Fibroblast of lung (primary cell): Measurements from ENCODE around the gene EDA. TPM values are rescaled to one million over a fixed set of nuclear protein-coding genes. Genes with fewer than 3 reads are reported as not detected.

Experiments
- DNase-seq, 2 donors: peaks; one replicate each; pipeline versions ENCODE4 v3.0.0 to v3.0.0-alpha.2; 2010; ENCODE audit warnings: low read depth in 2 of 2
- H2AFZ ChIP-seq: 2 replicates; pipeline ENCODE4 v1.5.1; 2012; ENCODE audit warnings: low read length, control low read depth, inconsistent platforms
- H3K27ac ChIP-seq: 2 replicates; pipeline ENCODE4 v1.5.1; 2011; ENCODE audit warnings: low read length, control low read depth; ENCODE audit not compliant: insufficient read depth
- H3K27me3 ChIP-seq: 2 replicates; pipeline ENCODE4 v1.5.1; 2011; ENCODE audit warnings: mild to moderate bottlenecking, low read length; ENCODE audit not compliant: control insufficient read depth, insufficient read depth
- H3K36me3 ChIP-seq: 2 replicates; pipeline ENCODE4 v1.5.1; 2011; ENCODE audit warnings: low read length; ENCODE audit not compliant: control insufficient read depth, insufficient read depth
- H3K4me1 ChIP-seq: 2 replicates; pipeline ENCODE4 v1.5.1; 2011; ENCODE audit warnings: low read length; ENCODE audit not compliant: control insufficient read depth, insufficient read depth; ENCODE audit errors: extremely low read depth
- H3K4me2 ChIP-seq: 2 replicates; pipeline ENCODE4 v1.5.1; 2011; ENCODE audit warnings: low read length, control low read depth; ENCODE audit not compliant: insufficient read depth; ENCODE audit errors: extremely low read depth
- H3K4me3 ChIP-seq, 4 experiments: fragments of 200-600 bp in 1 of 4; sonication (generic) in 1 of 4; replicated peaks in 1 of 4; 2 replicates each; pipeline ENCODE4 v1.5.1; 2011 to 2016; ENCODE audit warnings: low read length in 4 of 4, low read depth in 3 of 4, mild to moderate bottlenecking in 3 of 4, control low read depth in 2 of 4, inconsistent platforms in 1 of 4, mixed read lengths in 1 of 4; ENCODE audit not compliant: insufficient read depth in 1 of 4; ENCODE audit errors: control extremely low read depth in 1 of 4
- H3K79me2 ChIP-seq: 2 replicates; pipeline ENCODE4 v1.5.1; 2012; ENCODE audit warnings: mild to moderate bottlenecking, low read length, inconsistent platforms; ENCODE audit not compliant: control insufficient read depth, insufficient read depth
- H3K9ac ChIP-seq: 2 replicates; pipeline ENCODE4 v1.5.1; 2011; ENCODE audit warnings: mild to moderate bottlenecking, low read length, control low read depth; ENCODE audit not compliant: insufficient read depth
- H3K9me3 ChIP-seq: 2 replicates; pipeline ENCODE4 v1.5.1; 2012; ENCODE audit warnings: low read depth, low read length; ENCODE audit not compliant: control insufficient read depth, insufficient read depth
- H4K20me1 ChIP-seq: 2 replicates; pipeline ENCODE4 v1.5.1; 2011; ENCODE audit warnings: low read length; ENCODE audit not compliant: control insufficient read depth, insufficient read depth; ENCODE audit errors: extremely low read depth
- EZH2 ChIP-seq: IDR thresholded peaks from 2 replicates; pipeline ENCODE4 v1.5.1; 2012; ENCODE audit warnings: low read length, control low read depth, mild to moderate bottlenecking; ENCODE audit errors: missing control alignments
- polyA plus RNA-seq, 2 donors: library from polyadenylated mRNA; depleted of rRNA in 1 of 2; stranded (reverse) in 1 of 2; unstranded in 1 of 2; fragments of >200 nt; gene quantifications; 2 replicates each; pipeline ENCODE4 v1.2.1, GENCODE V29; 2011 to 2012; ENCODE audit warnings: missing spikeins in 1 of 2
- total RNA-seq: library from RNA; depleted of rRNA; stranded (reverse); fragments of >200 nt; gene quantifications from 2 replicates; pipeline ENCODE4 v1.2.1, GENCODE V29; 2014
- TF ChIP-seq, protein P1 (sequence below), 2 donors: IDR thresholded peaks in 1 of 2; conservative IDR thresholded peaks in 1 of 2; 1 replicate in 1 of 2; 2 replicates in 1 of 2; pipeline ENCODE4 v1.5.1; 2011 to 2012; ENCODE audit warnings: low read length in 2 of 2, control low read depth in 1 of 2, inconsistent platforms in 1 of 2, low read depth in 1 of 2, mild to moderate bottlenecking in 1 of 2

The EDA gene
- total and polyA plus RNA-seq, 2 donors (not counting 1 experiment from before 2014, with no cell fraction given), result 0.17 to 0.20 TPM

- Histone ChIP-seq H3K9ac (no peak overlapping the region), H3K4me2 (no peak overlapping the region), H2AFZ (no peak overlapping the region), H3K4me3 (no peak overlapping the region), H3K9me3 (no peaks in the 10 kb centered on the region), H3K27me3 (no peaks in the 10 kb centered on the region), H3K27ac (no peak overlapping the region), H4K20me1 (no peaks in the 10 kb centered on the region), H3K36me3 (no peaks in the 10 kb centered on the region), H3K79me2 (no peaks in the 10 kb centered on the region), H3K4me1 (no peaks in the 10 kb centered on the region)
- TF ChIP-seq, protein P1, sequence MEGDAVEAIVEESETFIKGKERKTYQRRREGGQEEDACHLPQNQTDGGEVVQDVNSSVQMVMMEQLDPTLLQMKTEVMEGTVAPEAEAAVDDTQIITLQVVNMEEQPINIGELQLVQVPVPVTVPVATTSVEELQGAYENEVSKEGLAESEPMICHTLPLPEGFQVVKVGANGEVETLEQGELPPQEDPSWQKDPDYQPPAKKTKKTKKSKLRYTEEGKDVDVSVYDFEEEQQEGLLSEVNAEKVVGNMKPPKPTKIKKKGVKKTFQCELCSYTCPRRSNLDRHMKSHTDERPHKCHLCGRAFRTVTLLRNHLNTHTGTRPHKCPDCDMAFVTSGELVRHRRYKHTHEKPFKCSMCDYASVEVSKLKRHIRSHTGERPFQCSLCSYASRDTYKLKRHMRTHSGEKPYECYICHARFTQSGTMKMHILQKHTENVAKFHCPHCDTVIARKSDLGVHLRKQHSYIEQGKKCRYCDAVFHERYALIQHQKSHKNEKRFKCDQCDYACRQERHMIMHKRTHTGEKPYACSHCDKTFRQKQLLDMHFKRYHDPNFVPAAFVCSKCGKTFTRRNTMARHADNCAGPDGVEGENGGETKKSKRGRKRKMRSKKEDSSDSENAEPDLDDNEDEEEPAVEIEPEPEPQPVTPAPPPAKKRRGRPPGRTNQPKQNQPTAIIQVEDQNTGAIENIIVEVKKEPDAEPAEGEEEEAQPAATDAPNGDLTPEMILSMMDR (conservative IDR thresholded peaks at IDR 0.05 in 1 of 2, IDR thresholded peaks at IDR 0.05 in 1 of 2; ENCODE audit: low read depth in 1 of 2, low read length in 2 of 2), result no peak
- no peak for TF ChIP-seq EZH2
- no peak for DNase-seq
Measured at GRCh38 chrX:70001269-70001668, 385.4 kb downstream of the EDA start.

- no peak overlapping the region for H3K27ac ChIP-seq
- H3K4me3 ChIP-seq, result no peak overlapping the region
- H3K36me3 ChIP-seq, result no peaks in the 10 kb centered on the region
- no peak overlapping the region for H3K9ac ChIP-seq
- no peaks in the 10 kb centered on the region for H3K4me1 ChIP-seq
- H3K9me3 ChIP-seq, result no peaks in the 10 kb centered on the region
- H3K79me2 ChIP-seq, result no peaks in the 10 kb centered on the region
- DNase-seq, result no peak
- H3K4me2 ChIP-seq, result no peak overlapping the region
- H3K27me3 ChIP-seq, result no peaks in the 10 kb centered on the region
- H2AFZ ChIP-seq, result no peak overlapping the region
- no peaks in the 10 kb centered on the region for H4K20me1 ChIP-seq
- TF ChIP-seq, protein P1 (conservative IDR thresholded peaks at IDR 0.05 in 1 of 2, IDR thresholded peaks at IDR 0.05 in 1 of 2; ENCODE audit: low read depth in 1 of 2, low read length in 2 of 2), result no peak
- no peak for TF ChIP-seq EZH2
Measured at GRCh38 chrX:70001708-70002341, 385.9 kb downstream of the EDA start.

DNA sequence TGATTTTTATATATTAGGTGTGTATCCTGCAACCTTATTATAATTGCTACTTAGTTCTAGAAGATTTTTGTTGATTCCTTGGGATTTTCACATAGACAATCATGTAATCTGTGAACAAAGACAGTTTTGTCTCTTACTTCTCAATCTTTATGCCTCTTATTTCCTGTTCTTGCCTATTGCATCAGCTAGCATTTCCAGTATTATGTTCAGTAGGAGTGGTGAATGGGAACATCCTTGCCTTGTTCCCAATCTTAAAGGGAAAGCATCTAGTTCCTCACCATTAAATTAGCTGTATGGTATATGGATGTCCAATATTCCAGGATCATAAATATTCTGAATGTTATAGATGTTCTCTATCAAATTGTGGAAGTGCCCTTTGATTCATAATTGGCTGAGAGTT is 392.0 kb downstream of the EDA start:
- Histone ChIP-seq H3K79me2 (no peaks in the 10 kb centered on the region), H3K9ac (no peak overlapping the region), H3K4me2 (no peak overlapping the region), H3K4me1 (no peaks in the 10 kb centered on the region), H2AFZ (no peak overlapping the region), H4K20me1 (no peaks in the 10 kb centered on the region), H3K9me3 (no peaks in the 10 kb centered on the region), H3K27ac (no peak overlapping the region), H3K36me3 (no peaks in the 10 kb centered on the region), H3K4me3 (no peak overlapping the region), H3K27me3 (no peaks in the 10 kb centered on the region)
- no peak for DNase-seq
- TF ChIP-seq, protein P1 (conservative IDR thresholded peaks at IDR 0.05 in 1 of 2, IDR thresholded peaks at IDR 0.05 in 1 of 2; ENCODE audit: low read depth in 1 of 2, low read length in 2 of 2), result no peak
- TF ChIP-seq EZH2, result no peak
